ENCODE results near the gene WIF1. TPM values are rescaled to one million over a fixed set of nuclear protein-coding genes. Genes with fewer than 3 reads are reported as not detected.

The WIF1 gene
- total and polyA plus RNA-seq, 10 donors, result 0.04 TPM; not detected in 9

DNA sequence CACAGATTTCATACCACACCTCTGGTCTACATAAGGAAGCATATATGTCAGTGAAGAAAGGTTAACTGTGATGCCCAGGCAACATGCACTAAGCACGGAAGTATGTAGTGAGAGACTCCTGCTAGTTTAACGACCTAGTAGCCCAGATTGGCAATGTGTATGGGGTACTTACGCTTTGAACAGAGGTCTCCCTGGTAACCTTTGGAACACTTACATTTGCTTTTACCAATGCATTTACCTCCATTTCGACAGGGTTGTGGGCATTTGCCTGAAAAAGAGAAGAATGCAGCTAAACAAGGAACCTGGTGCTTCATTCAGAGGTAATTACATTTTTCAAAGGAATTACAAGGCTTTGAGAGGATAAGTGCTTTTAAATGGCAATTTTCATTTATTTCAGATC is 65.2 kb downstream of the WIF1 start:
- no peak for TF ChIP-seq POLR2AphosphoS5 (IDR thresholded peaks at IDR 0.05)
- TF ChIP-seq, protein P1, sequence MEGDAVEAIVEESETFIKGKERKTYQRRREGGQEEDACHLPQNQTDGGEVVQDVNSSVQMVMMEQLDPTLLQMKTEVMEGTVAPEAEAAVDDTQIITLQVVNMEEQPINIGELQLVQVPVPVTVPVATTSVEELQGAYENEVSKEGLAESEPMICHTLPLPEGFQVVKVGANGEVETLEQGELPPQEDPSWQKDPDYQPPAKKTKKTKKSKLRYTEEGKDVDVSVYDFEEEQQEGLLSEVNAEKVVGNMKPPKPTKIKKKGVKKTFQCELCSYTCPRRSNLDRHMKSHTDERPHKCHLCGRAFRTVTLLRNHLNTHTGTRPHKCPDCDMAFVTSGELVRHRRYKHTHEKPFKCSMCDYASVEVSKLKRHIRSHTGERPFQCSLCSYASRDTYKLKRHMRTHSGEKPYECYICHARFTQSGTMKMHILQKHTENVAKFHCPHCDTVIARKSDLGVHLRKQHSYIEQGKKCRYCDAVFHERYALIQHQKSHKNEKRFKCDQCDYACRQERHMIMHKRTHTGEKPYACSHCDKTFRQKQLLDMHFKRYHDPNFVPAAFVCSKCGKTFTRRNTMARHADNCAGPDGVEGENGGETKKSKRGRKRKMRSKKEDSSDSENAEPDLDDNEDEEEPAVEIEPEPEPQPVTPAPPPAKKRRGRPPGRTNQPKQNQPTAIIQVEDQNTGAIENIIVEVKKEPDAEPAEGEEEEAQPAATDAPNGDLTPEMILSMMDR (IDR thresholded peaks at IDR 0.05 in 8 of 11, conservative IDR thresholded peaks at IDR 0.05 in 3 of 11), result no peak
- TF ChIP-seq POLR2A (IDR thresholded peaks at IDR 0.05), result no peak
- 67 to 80% (median 73%) methylated on average over 4 of the region's 4 CpGs for WGBS, 5 donors
- intact Hi-C loops (cut with DNase I; ENCODE audit: low total_unique reads), result no loop called here

DNA sequence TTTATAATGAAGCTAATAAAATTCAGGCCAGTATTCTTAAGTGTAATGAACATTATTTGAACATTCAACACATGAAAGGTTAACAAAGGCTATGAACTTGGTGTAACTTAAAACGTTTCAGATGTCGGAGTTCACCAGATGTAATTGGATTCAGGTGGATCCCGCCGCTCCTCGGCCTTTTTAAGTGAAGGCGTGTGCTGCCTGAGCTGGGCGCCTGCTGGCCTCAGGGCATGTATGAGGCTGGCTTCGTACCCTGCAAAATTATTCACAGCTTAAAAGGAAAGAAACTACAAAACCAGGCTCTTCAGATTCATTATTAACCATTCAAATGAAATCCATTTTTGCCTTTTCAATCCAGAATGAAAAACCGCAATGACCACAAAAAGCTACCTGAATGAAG is 69.9 kb downstream of the WIF1 start:
- Histone ChIP-seq H3K27me3 (replicated peaks in 1 of 7) (no peaks in the 10 kb centered on the region), H3K36me3 (no peaks in the 10 kb centered on the region), H3K27ac (no peak overlapping the region), H3K4me3 (no peak overlapping the region), H3K9me3 (no peaks in the 10 kb centered on the region), H3K4me1 (no peaks in the 10 kb centered on the region)
- intact Hi-C loops (cut with DNase I; ENCODE audit: low total_unique reads), result no loop called here
- 81 to 91% (median 89%) methylated on average over 9 of the region's 9 CpGs for WGBS, 5 donors
- TF ChIP-seq POLR2AphosphoS5 (IDR thresholded peaks at IDR 0.05), result no peak
- TF ChIP-seq POLR2A (IDR thresholded peaks at IDR 0.05), result no peak
- TF ChIP-seq, protein P1 (IDR thresholded peaks at IDR 0.05 in 8 of 11, conservative IDR thresholded peaks at IDR 0.05 in 3 of 11), result no peak
- no peak for DNase-seq

More for the DNA sequence above, 65.2 kb downstream of the WIF1 start:
- H3K9me3 ChIP-seq, result no peaks in the 10 kb centered on the region
- H3K4me3 ChIP-seq, result no peak overlapping the region
- no peak for DNase-seq
- no peaks in the 10 kb centered on the region for H3K36me3 ChIP-seq
- H3K27me3 ChIP-seq (replicated peaks in 1 of 7), result peaks cover 0 to 19% (median 0%) of the 10 kb centered on the region in 7 donors
- no peak overlapping the region for H3K27ac ChIP-seq
- H3K4me1 ChIP-seq, result no peaks in the 10 kb centered on the region

DNA sequence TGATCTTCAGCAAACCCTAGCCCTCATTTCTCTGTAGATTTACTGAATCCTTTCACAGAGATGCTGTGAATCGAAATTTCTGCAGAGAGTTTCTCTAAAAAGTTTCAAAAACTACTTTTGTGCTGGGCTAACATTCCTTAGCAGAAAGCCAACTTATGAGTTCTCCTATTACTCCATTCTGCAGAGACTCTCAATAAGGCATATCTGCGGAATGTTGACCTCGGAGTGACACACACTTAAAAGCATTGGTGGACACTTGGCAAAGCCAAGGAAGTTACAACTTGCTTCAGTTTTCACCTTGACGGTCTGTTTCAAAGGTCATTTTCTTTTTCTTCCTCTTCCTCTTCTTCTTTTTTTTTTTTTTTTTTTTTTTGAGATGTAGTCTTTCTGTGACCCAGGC is 75.8 kb downstream of the WIF1 start:
- Histone ChIP-seq H3K27ac (no peak overlapping the region), H3K9me3 (no peaks in the 10 kb centered on the region), H3K36me3 (no peaks in the 10 kb centered on the region), H3K4me3 (no peak overlapping the region), H3K27me3 (replicated peaks in 1 of 7) (peaks cover 0 to 6% (median 0%) of the 10 kb centered on the region in 7 donors), H3K4me1 (no peaks in the 10 kb centered on the region)
- TF ChIP-seq POLR2AphosphoS5 (IDR thresholded peaks at IDR 0.05) (no peak), POLR2A (IDR thresholded peaks at IDR 0.05) (no peak)
- TF ChIP-seq, protein P1 (IDR thresholded peaks at IDR 0.05 in 8 of 11, conservative IDR thresholded peaks at IDR 0.05 in 3 of 11), result no peak
- DNase-seq, result no peak
- WGBS, 5 donors, result 75 to 82% (median 76%) methylated on average over 4 of the region's 4 CpGs
- intact Hi-C loops (cut with DNase I; ENCODE audit: low total_unique reads), result no loop called here

GRCh38 chr12:65039301-65039700 is 81.8 kb downstream of the WIF1 start:
- no peaks in the 10 kb centered on the region for H3K4me1 ChIP-seq
- peaks cover 0 to 21% (median 0%) of the 10 kb centered on the region in 7 donors for H3K27me3 ChIP-seq (replicated peaks in 1 of 7)
- H3K36me3 ChIP-seq, result no peaks in the 10 kb centered on the region
- intact Hi-C loops (cut with DNase I; ENCODE audit: low total_unique reads), result no loop called here
- H3K4me3 ChIP-seq, result no peak overlapping the region
- H3K9me3 ChIP-seq, result peaks cover 0 to 13% (median 7%) of the 10 kb centered on the region in 8 donors
- no peak for DNase-seq
- H3K27ac ChIP-seq, result no peak overlapping the region
- TF ChIP-seq POLR2A (IDR thresholded peaks at IDR 0.05), result no peak
- TF ChIP-seq, protein P1 (IDR thresholded peaks at IDR 0.05 in 8 of 11, conservative IDR thresholded peaks at IDR 0.05 in 3 of 11), result no peak
- TF ChIP-seq POLR2AphosphoS5 (IDR thresholded peaks at IDR 0.05), result no peak
- 61 to 89% (median 80%) methylated on average over 2 of the region's 2 CpGs for WGBS, 5 donors

Data from spleen (tissue), 11 donors.